B cell (primary cell): ENCODE measurements around the gene RSPH6A. TPM values are rescaled to one million over a fixed set of nuclear protein-coding genes. Genes with fewer than 3 reads are reported as not detected.

Experiments
- ATAC-seq: fragments of 200-7000 bp; cut with Tn5 transposase; one replicate; pipeline ENCODE4 v1.10.0; 2021; ENCODE audit warnings: low read depth, mild to moderate bottlenecking, moderate number of reproducible peaks, moderate library complexity
- CTCF ChIA-PET: fragments of 350-600 bp; sonication (Branson Sonifier 250); formaldehyde crosslinking; loops from one replicate; lab custom pipeline; 2021; ENCODE audit warnings: antibody characterized with exemption, inconsistent platforms; lab: Charles Lee
- POLR2A ChIA-PET: fragments of 350-600 bp; sonication (Branson Sonifier 250); formaldehyde crosslinking; loops from one replicate; lab custom pipeline; 2021; ENCODE audit warnings: antibody characterized with exemption; lab: Charles Lee
- DNase-seq: peaks from one replicate; pipeline ENCODE4 v3.0.0; 2013
- H2AFZ ChIP-seq: 2 replicates; pipeline ENCODE4 v1.6.1; 2012; ENCODE audit warnings: mild to moderate bottlenecking, low read depth, low read length; ENCODE audit not compliant: insufficient read depth, poor library complexity, severe bottlenecking
- H3K27ac ChIP-seq, 2 donors: 1 replicate in 1 of 2; 2 replicates in 1 of 2; pipeline ENCODE4 v1.5.1; 2012 to 2013; ENCODE audit warnings: low read length in 2 of 2, mild to moderate bottlenecking in 2 of 2, moderate library complexity in 1 of 2
- H3K27me3 ChIP-seq, 4 experiments: fragments of 200-600 bp in 1 of 4; sonication (generic) in 1 of 4; replicated peaks in 1 of 4; 1 replicate in 2 of 4; 2 replicates in 2 of 4; pipeline versions ENCODE4 v1.6.1 to v1.7.0; 2013 to 2016; ENCODE audit warnings: low read length in 3 of 4, mild to moderate bottlenecking in 2 of 4, mixed read lengths in 1 of 4, moderate library complexity in 1 of 4; ENCODE audit not compliant: insufficient read depth in 4 of 4, control insufficient read depth in 3 of 4; ENCODE audit errors: control extremely low read depth in 1 of 4
- H3K36me3 ChIP-seq, 2 experiments: replicated peaks in 1 of 2; 1 replicate in 1 of 2; 2 replicates in 1 of 2; pipeline versions ENCODE4 v1.6.1 to v1.7.1; 2013; ENCODE audit warnings: low read length in 1 of 2; ENCODE audit not compliant: insufficient read depth in 2 of 2, control insufficient read depth in 1 of 2; ENCODE audit errors: control extremely low read depth in 1 of 2, extremely low read depth in 1 of 2
- H3K4me1 ChIP-seq, 2 donors: fragments of 200-600 bp in 1 of 2; sonication (generic) in 1 of 2; 1 replicate in 1 of 2; 2 replicates in 1 of 2; pipeline versions ENCODE4 v1.5.1 to v1.6.1; 2013 to 2017; ENCODE audit warnings: low read length in 2 of 2; ENCODE audit not compliant: control insufficient read depth in 2 of 2, insufficient read depth in 2 of 2
- H3K4me2 ChIP-seq: replicated peaks from 2 replicates; pipeline ENCODE3; 2012; ENCODE audit warnings: mild to moderate bottlenecking, low read depth, low read length; ENCODE audit not compliant: poor library complexity, severe bottlenecking
- H3K4me3 ChIP-seq, 5 experiments: fragments of 200-600 bp in 1 of 5; sonication (generic) in 1 of 5; 1 replicate in 3 of 5; 2 replicates in 2 of 5; pipeline versions ENCODE4 v1.5.1 to v1.7.0; 2011 to 2016; ENCODE audit warnings: low read length in 4 of 5, mild to moderate bottlenecking in 4 of 5, low read depth in 2 of 5, control low read depth in 1 of 5, moderate library complexity in 1 of 5; ENCODE audit not compliant: insufficient read depth in 1 of 5; ENCODE audit errors: control extremely low read depth in 1 of 5, extremely low read depth in 1 of 5
- H3K79me2 ChIP-seq: fragments of 200-600 bp; sonication (generic); one replicate; pipeline ENCODE4 v1.6.0; 2016; ENCODE audit warnings: low read length; ENCODE audit not compliant: control insufficient read depth, insufficient read depth
- H3K9ac ChIP-seq: fragments of 200-600 bp; sonication (generic); 2 replicates; pipeline ENCODE4 v1.6.1; 2017; ENCODE audit warnings: mild to moderate bottlenecking, low read length, moderate library complexity
- H3K9me3 ChIP-seq, 3 donors: one replicate each; pipeline versions ENCODE4 v1.6.1 to v1.7.1; 2013; ENCODE audit warnings: low read length in 2 of 3; ENCODE audit not compliant: control insufficient read depth in 2 of 3, insufficient read depth in 1 of 3; ENCODE audit errors: control extremely low read depth in 1 of 3
- H4K20me1 ChIP-seq: 2 replicates; pipeline ENCODE4 v1.6.0; 2012; ENCODE audit warnings: mild to moderate bottlenecking, low read length; ENCODE audit not compliant: insufficient read depth, control insufficient read depth, poor library complexity, severe bottlenecking
- H3K27ac Mint-ChIP-seq: one replicate; pipeline ENCODE4 v1.8.0; 2021; ENCODE audit warnings: mixed read lengths
- H3K27me3 Mint-ChIP-seq: one replicate; pipeline ENCODE4 v1.8.0; 2021; ENCODE audit warnings: mixed read lengths
- H3K4me1 Mint-ChIP-seq: one replicate; pipeline ENCODE4 v1.8.0; 2021; ENCODE audit warnings: mixed read lengths
- H3K4me3 Mint-ChIP-seq: one replicate; pipeline ENCODE4 v1.8.0; 2021; ENCODE audit warnings: mixed read lengths
- H3K9me3 Mint-ChIP-seq: one replicate; pipeline ENCODE4 v1.8.0; 2022; ENCODE audit warnings: mixed read lengths; ENCODE audit not compliant: insufficient read depth
- CTCF ChIP-seq: fragments of 200-600 bp; IDR thresholded peaks from one replicate; pipeline ENCODE4 v1.8.0; 2022; ENCODE audit warnings: antibody characterized with exemption, mild to moderate bottlenecking
- EZH2 ChIP-seq: IDR thresholded peaks from 2 replicates; pipeline ENCODE4 v1.6.1; 2012; ENCODE audit warnings: borderline replicate concordance, low read depth, mild to moderate bottlenecking, moderate library complexity, low read length; ENCODE audit not compliant: insufficient read depth, poor library complexity, severe bottlenecking
- WGBS: methylation state at CpG from one replicate; pipeline ENCODE4 v1.1.5; 2013; ENCODE audit warnings: missing lambda C conversion rate; ENCODE audit not compliant: insufficient coverage; 5-methylcytosine and 5-hydroxymethylcytosine counted together
- intact Hi-C: fragments of 100-400 bp; cut with micrococcal nuclease; formaldehyde crosslinking; loops from one replicate; pipeline ENCODE4 v1.10.0; 2022
- polyA plus RNA-seq: library from polyadenylated mRNA; depleted of rRNA; stranded (reverse); fragments of >200 nt; gene quantifications from 2 replicates; pipeline ENCODE4 v1.2.3, GENCODE V29; 2012
- total RNA-seq, 2 donors: library from RNA; stranded (reverse); fragments of 120-200 nt in 1 of 2; gene quantifications; 1 replicate in 1 of 2; 2 replicates in 1 of 2; pipeline versions ENCODE4 v1.2.3 to v1.2.4, GENCODE V29; 2013 to 2022

The RSPH6A gene
- total and polyA plus RNA-seq, 2 donors (not counting 1 experiment from before 2014, with no cell fraction given), result 0.03 to 0.62 TPM

- ATAC-seq (no peak), DNase-seq (peak; percentile 67)
- H3K9me3 Mint-ChIP-seq, result no peaks in the 10 kb centered on the region
- H3K4me2 ChIP-seq, result peak overlapping the region; percentile 95
- no peak overlapping the region for H2AFZ ChIP-seq
- H3K27me3 Mint-ChIP-seq, result peaks cover 8% of the 10 kb centered on the region
- WGBS, result 14% methylated on average over 5 of the region's 8 CpGs
- H3K27me3 ChIP-seq, result no peaks in the 10 kb centered on the region
- no peak overlapping the region for H3K9ac ChIP-seq
- no peak for TF ChIP-seq CTCF
- no peak for TF ChIP-seq EZH2
- peaks cover 0 to 26% of the 10 kb centered on the region in 2 experiments for H3K36me3 ChIP-seq
- H3K4me3 ChIP-seq, result peak overlapping the region in 1 of 5 experiments; percentile 73
- no peaks in the 10 kb centered on the region for H3K9me3 ChIP-seq
- H4K20me1 ChIP-seq, result peaks cover 49% of the 10 kb centered on the region
- peak overlapping the region; percentile 56 for H3K27ac Mint-ChIP-seq
- H3K27ac ChIP-seq, result no peak overlapping the region
- H3K79me2 ChIP-seq, result peaks cover 32% of the 10 kb centered on the region
- intact Hi-C loops, result loop anchor here (5.0 to 10.0 kb wide), 2 partner anchors 74 to 204 kb away; partner anchors contain the start of gene CCDC61
- ChIA-PET POLR2A (no interaction called here), CTCF (interaction anchor here (0.8 to 3.5 kb wide), 5 partner anchors 8 to 26 kb away, joined by 4 to 13 read pairs (median 6); partner anchors contain the start of gene SIX5)
- H3K4me1 Mint-ChIP-seq, result peaks cover 30% of the 10 kb centered on the region
- peaks cover 24 to 29% of the 10 kb centered on the region in 2 donors for H3K4me1 ChIP-seq
- H3K4me3 Mint-ChIP-seq, result peak overlapping the region; percentile 91
Observed at GRCh38 chr19:45790942-45791341, 24.2 kb downstream of the RSPH6A start.

- Mint-ChIP-seq H3K27ac (no peak overlapping the region), H3K4me1 (peaks cover 28% of the 10 kb centered on the region), H3K9me3 (no peaks in the 10 kb centered on the region), H3K4me3 (no peak overlapping the region), H3K27me3 (peaks cover 2% of the 10 kb centered on the region)
- peaks cover 0 to 29% of the 10 kb centered on the region in 2 experiments for H3K36me3 ChIP-seq
- peaks cover 24 to 29% of the 10 kb centered on the region in 2 donors for H3K4me1 ChIP-seq
- WGBS, result 99% methylated on average over 7 of the region's 15 CpGs
- intact Hi-C loops, result no loop called here
- ChIA-PET POLR2A (no interaction called here), CTCF (interaction anchor here (0.7 to 3.5 kb wide), 4 partner anchors 10 to 62 kb away, joined by 3 to 13 read pairs (median 4); no protein-coding TSS in a partner anchor)
- TF ChIP-seq CTCF (no peak), EZH2 (no peak)
- no peaks in the 10 kb centered on the region for H3K27me3 ChIP-seq
- H3K4me2 ChIP-seq, result no peak overlapping the region
- H3K4me3 ChIP-seq, result no peak overlapping the region
- peaks cover 29% of the 10 kb centered on the region for H3K79me2 ChIP-seq
- DNase-seq (no peak), ATAC-seq (no peak)
- H3K9me3 ChIP-seq, result no peaks in the 10 kb centered on the region
- peaks cover 63% of the 10 kb centered on the region for H4K20me1 ChIP-seq
- H3K27ac ChIP-seq, result no peak overlapping the region
- H2AFZ ChIP-seq, result no peak overlapping the region
- H3K9ac ChIP-seq, result no peak overlapping the region
Observed at GRCh38 chr19:45789035-45789786, 25.9 kb downstream of the RSPH6A start.
